Measurements from ENCODE around the gene C5orf58.

Gene C5orf58, protein sequence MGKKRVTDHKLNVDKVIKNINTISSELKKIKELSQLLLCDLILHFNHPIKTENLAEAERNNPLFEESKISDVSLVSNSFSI

DNA sequence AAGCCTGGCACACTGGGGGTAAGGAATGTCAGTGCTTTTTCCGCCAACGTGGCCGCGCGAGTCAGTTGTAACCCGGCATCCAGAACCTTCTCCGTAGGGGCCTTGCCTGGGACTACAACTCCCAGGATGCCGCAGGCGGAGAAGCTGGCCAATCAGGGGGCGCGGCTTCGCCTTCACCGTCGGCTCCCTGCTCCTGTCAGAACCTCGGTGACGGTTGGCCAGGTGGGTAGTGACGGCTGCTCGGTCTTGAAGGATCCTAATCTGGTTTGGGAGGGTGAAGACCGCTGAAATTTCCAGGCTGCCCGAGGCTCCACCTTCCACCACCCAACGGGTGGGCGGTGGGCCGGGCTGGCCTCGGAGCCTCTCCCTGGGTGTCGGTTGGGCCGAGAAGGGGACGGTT lies at the start of gene C5orf58:
C5orf58 (plus strand) TSS at position 200 of the 400 bp plus-strand sequence. CDS start 1,992 bp downstream, outside the sequence.
- no peak for DNase-seq

GRCh38 chr5:170183816-170184687 lies 48.7 kb upstream of the C5orf58 start:
- DNase-seq: peak; percentile 6 to 24

GRCh38 chr5:170184737-170185136 lies 48.0 kb upstream of the C5orf58 start:
- no peak for DNase-seq

DNA sequence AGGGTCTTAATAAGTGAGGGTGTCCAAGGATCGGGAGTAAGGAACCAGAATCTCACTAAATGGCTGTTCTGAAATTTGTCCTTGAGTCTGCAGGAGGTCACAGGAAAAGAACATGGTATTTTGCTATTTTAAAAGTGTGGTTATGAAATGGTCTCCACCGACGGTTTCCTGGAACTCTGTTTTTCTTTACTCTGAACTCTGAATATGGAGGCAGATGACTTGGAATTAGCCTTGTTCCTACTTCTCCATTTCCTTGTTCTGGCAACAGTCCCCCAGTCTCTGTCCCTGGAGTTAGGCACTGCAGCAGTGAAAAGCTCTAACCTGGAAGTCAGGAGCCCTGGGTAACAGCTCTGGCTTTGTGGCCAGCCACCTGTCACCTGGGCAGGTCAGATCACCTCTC lies 46.6 kb upstream of the C5orf58 start:
- DNase-seq: no peak

DNA sequence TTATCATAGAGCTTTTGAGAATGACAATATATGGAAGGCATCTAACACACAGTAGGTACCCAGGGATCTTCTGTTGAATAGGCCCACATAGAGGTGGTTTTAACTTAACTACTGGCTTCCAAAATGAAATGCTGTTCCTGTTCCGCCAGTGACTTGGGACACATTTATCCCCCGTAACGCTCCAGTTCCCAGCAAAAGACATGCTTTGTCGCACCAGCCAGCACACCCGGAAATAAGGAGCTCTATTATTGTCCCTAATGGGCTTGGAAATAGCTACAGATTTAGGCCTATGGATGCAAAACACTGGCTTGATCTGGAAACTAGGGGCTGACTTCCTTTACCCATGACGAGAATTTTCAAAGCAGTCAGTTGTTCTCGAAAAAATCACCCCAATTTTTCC lies 45.9 kb upstream of the C5orf58 start:
- DNase-seq: no peak

- DNase-seq: no peak
Measured at GRCh38 chr5:170190436-170191134, 42.2 kb upstream of the C5orf58 start.

- DNase-seq: no peak
Measured at GRCh38 chr5:170192829-170193228, 40.0 kb upstream of the C5orf58 start.

DNA sequence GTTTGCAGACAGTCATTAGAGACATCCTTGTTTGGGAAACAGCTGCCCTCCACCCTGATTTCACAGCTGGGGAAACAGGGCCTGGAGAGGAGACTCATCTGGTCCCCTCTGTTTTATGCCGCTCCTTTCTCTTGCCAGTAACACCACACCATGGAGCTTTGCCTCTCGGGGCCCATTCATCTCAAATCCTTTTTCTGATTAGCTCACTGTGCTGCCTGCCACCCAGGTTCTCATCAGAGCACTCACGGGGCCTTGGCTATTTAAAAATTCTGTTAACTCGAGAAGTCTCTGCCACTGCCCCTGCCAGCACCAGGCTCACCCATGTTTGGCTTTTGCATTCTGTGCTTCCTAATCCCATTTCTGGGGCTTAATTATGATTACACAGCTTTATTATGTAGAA lies 36.8 kb upstream of the C5orf58 start:
- no peak for DNase-seq

- DNase-seq: no peak
Measured at GRCh38 chr5:170200876-170201275, 31.9 kb upstream of the C5orf58 start.

GRCh38 chr5:170201311-170201710 lies 31.5 kb upstream of the C5orf58 start:
- no peak for DNase-seq

- no peak for DNase-seq
Measured at GRCh38 chr5:170202117-170202516, 30.7 kb upstream of the C5orf58 start.

DNA sequence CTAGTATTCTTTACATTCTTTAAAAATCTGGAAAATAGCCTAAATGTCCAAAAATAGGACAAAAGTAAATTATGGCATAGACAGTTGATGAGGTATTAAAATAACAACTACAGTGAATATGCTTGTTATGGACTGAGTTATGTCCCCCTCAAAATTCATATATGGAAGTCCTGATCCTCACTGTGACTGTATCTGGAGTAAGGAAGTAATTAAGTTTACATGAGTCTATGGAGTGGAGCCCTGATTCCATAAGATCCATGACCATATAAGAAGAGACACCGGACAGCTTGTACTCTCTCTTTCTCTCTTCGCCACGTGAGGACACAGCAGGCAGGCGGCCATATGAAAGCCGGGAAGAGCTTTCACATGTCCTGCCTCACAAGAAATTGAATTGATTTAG lies 28.6 kb upstream of the C5orf58 start:
- no peak for DNase-seq

- no peak for DNase-seq
Measured at GRCh38 chr5:170206216-170206615, 26.6 kb upstream of the C5orf58 start.

- no peak for DNase-seq
Measured at GRCh38 chr5:170206958-170207357, 25.8 kb upstream of the C5orf58 start.

DNA sequence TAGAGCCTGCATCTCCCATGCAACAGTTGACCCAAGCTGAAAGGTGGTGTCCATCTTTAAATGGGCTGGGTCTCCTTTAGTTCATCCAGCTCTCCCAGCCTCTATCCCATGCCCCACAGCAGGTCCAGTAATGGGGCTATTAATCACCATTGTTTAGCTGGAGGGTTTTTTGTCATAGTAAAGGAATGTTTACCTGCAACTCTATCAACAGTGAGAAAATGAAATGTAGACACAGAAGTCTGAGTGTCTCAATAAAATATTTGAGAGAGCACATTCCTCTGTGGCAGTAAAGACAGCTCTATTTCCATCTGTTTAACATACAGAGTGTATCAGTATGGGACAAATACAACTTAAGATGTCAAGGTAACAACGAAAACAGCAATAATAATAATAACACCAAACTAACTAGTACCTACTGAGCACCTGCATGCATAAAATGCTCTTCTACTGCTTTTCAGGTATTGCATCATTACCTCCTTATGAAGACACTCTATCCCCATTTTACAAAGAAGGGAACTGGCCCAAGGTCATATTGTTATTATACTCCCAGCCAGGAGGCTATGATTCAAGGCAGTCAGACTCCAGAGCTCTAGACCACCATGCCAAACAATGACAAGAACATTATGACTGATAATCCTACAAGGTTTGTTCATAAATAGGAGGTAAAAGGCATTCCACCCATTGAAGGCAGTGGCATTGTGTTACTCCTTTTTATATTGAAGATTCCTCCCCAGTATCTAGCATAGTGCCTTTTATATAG lies 21.0 kb upstream of the C5orf58 start:
- DNase-seq: no peak

DNA sequence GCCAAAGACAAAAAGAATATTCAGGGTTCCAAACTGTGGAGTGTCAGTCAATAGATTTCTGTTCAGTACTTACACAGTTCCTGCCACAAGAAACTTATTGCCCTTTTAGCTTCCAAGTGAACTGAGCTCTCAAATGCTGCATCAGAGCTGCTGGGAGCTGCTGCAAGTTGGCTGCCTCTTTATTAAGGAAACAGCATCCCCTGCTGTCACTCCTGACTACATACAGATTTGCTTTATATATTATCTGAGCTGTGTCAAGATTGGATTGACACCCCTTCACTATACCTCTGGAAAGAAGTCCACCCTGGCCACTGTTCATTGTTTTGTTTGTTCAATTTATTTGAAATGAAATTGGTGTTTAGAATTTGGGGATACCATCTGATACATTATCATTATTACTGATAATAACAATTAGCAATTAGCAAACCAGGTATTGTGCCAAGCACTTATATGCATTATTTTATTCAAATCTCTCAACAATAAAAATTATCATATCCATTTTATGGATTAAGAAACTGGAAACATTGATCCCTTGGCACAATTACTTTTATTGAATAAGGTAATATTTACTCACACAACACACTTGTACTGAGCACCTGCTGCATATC lies 16.4 kb upstream of the C5orf58 start:
- no peak for DNase-seq

DNA sequence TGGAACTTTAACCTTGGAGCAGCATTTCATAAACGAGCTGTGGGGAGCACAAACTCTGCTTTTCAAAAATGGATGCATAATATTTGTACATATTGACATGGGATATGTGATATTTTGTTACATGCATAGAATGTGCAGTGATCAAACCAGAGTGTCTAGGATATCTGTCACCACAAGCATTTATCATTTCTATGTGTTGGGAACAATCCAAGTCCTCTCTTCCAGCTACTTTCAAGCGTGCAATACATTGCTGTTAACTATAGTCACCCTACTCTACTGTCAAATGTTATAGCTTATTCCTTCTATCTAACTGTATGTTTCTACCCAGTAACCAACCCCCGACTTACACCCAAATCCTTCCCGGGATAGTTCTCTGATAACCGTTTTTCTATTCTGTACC lies 15.0 kb upstream of the C5orf58 start:
- no peak for DNase-seq

DNA sequence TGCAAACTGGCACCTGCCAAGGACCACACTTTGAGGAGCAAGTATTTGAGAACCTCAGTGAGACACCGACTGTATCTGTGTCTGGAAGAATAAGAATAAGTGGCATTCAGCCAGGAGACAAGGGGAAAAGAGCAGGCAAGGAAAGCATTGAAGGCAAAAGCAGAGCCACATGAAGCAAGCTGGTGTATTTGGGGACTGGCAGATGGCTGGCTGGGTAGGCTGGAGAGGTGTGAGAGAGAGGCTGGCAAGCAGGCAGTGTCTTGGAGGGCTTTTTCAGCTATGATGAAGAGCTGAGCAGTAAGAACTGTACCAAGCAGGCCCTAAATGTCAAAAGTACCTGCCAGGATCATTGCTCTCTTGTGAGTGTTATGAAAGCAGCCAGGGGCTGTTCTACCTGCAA lies 14.1 kb upstream of the C5orf58 start:
- DNase-seq: no peak

- DNase-seq: no peak
Measured at GRCh38 chr5:170219615-170220014, 13.2 kb upstream of the C5orf58 start.

DNA sequence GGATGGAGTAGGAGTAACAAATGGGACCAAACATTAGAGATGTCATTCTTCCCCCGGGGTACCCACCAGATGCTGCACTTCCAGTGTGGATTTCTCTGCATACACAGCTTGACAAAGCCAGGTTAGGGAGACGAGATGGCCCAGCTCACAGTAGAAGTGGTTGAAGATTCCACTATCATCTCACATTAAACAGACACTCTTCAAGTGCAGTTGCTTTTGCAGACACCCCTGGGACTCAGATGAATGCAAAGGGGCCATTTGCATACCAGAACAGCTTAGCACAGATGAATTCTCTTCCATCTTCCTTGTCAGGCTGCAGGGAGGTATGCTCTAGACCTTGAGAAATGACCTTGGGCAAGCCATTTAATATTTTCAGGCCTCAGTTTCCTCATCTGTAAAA lies 12.6 kb upstream of the C5orf58 start:
- DNase-seq: no peak

DNA sequence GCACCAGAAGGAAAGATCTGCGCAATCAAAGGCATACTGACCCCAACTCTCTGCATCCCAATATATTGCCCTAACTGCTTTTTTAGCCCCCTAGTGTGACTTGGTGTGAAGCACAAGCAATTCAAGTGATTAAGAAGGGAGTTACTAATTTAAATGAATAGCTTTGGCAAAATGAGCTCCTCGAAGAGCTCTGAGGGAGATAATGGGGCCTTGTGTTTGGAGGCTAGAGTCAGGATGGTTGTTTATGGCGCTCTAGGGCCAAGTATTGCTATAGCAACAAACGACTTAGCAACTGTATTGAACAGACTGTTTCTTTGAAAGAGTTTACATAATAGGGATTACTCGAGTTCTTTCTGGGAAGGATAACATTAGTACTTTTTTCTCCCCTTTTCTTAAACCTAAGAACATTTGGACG lies 11.5 kb upstream of the C5orf58 start:
- no peak for DNase-seq

DNA sequence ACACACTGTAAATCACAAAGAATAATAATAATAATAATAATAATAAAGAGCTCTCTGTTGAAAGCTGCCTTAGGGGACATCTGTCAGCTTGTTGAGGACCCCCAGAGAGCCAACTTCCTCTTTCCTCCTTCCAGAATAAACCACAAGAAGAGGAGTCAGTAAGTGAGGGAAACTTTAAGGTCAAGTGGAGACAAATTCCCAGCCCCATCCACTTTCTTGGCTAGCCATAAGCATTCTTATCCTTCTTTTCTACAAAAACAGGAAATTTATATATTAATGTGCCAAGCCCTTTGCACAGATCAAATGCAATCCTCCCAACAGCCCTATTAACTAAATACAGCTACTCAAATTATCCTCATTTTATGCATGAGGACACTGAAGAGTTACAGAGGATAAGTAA lies 9.4 kb upstream of the C5orf58 start:
- DNase-seq: no peak

GRCh38 chr5:170223906-170224305 lies 8.9 kb upstream of the C5orf58 start:
- DNase-seq: no peak
